ENCODE results near the gene SYT11. TPM values are rescaled to one million over a fixed set of nuclear protein-coding genes. Genes with fewer than 3 reads are reported as not detected.
"Not testable (repeated sequence)": the region's sequence is repeated elsewhere in the genome, so short reads cannot be mapped to it uniquely, and the experiment has no call there.

The SYT11 gene
- total and polyA plus RNA-seq, 2 experiments from 2014 or later, result 0.39 to 2.0 TPM

- Histone ChIP-seq H3K9me3 (ENCODE audit: low read depth) (no peaks in the 10 kb centered on the region), H3K4me3 (no peak overlapping the region), H3K9me2 (replicated peaks; ENCODE audit: insufficient read depth) (no peaks in the 10 kb centered on the region), H3K4me2 (no peak overlapping the region), H3K79me2 (peaks cover 21% of the 10 kb centered on the region), H2AFZ (no peak overlapping the region), H4K20me1 (ENCODE audit: insufficient read depth, poor library complexity, severe bottlenecking) (no peaks in the 10 kb centered on the region), H3K27me3 (no peaks in the 10 kb centered on the region), H3K27ac (no peak overlapping the region), H3K4me1 (ENCODE audit: insufficient read depth) (no peaks in the 10 kb centered on the region), H3K36me3 (replicated peaks; ENCODE audit: insufficient read depth, low read depth) (peaks cover 13% of the 10 kb centered on the region)
- DNase-seq (ENCODE audit: low spot score), result no peak
- 96% methylated on average over 2 of the region's 2 CpGs for WGBS (ENCODE audit: low lambda C conversion rate, missing lambda C conversion rate)
- TF ChIP-seq EZH2 (IDR thresholded peaks at IDR 0.05; ENCODE audit: borderline replicate concordance) (no peak), EZH2phosphoT487 (IDR thresholded peaks at IDR 0.05; ENCODE audit: low read depth, severe bottlenecking, unreplicated experiment) (no peak)
- TF ChIP-seq, protein P1, sequence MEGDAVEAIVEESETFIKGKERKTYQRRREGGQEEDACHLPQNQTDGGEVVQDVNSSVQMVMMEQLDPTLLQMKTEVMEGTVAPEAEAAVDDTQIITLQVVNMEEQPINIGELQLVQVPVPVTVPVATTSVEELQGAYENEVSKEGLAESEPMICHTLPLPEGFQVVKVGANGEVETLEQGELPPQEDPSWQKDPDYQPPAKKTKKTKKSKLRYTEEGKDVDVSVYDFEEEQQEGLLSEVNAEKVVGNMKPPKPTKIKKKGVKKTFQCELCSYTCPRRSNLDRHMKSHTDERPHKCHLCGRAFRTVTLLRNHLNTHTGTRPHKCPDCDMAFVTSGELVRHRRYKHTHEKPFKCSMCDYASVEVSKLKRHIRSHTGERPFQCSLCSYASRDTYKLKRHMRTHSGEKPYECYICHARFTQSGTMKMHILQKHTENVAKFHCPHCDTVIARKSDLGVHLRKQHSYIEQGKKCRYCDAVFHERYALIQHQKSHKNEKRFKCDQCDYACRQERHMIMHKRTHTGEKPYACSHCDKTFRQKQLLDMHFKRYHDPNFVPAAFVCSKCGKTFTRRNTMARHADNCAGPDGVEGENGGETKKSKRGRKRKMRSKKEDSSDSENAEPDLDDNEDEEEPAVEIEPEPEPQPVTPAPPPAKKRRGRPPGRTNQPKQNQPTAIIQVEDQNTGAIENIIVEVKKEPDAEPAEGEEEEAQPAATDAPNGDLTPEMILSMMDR (IDR thresholded peaks at IDR 0.05; ENCODE audit: poor library complexity), result no peak
Observed at GRCh38 chr1:155919801-155920200, 60.4 kb downstream of the SYT11 start.

GRCh38 chr1:155920717-155921116 lies 61.4 kb downstream of the SYT11 start:
- H3K9me2 ChIP-seq (replicated peaks; ENCODE audit: insufficient read depth), result no peaks in the 10 kb centered on the region
- H3K27me3 ChIP-seq, result no peaks in the 10 kb centered on the region
- TF ChIP-seq EZH2phosphoT487 (IDR thresholded peaks at IDR 0.05; ENCODE audit: low read depth, severe bottlenecking, unreplicated experiment) (no peak), EZH2 (IDR thresholded peaks at IDR 0.05; ENCODE audit: borderline replicate concordance) (no peak)
- TF ChIP-seq, protein P1 (IDR thresholded peaks at IDR 0.05; ENCODE audit: poor library complexity), result no peak
- peaks cover 13% of the 10 kb centered on the region for H3K36me3 ChIP-seq (replicated peaks; ENCODE audit: insufficient read depth, low read depth)
- H2AFZ ChIP-seq, result no peak overlapping the region
- no peaks in the 10 kb centered on the region for H3K4me1 ChIP-seq (ENCODE audit: insufficient read depth)
- H3K79me2 ChIP-seq, result peaks cover 25% of the 10 kb centered on the region
- no peaks in the 10 kb centered on the region for H4K20me1 ChIP-seq (ENCODE audit: insufficient read depth, poor library complexity, severe bottlenecking)
- WGBS (ENCODE audit: low lambda C conversion rate, missing lambda C conversion rate), result 94% methylated on average over 3 of the region's 3 CpGs
- no peak overlapping the region for H3K27ac ChIP-seq
- no peak overlapping the region for H3K4me3 ChIP-seq
- no peak overlapping the region for H3K4me2 ChIP-seq
- no peak for DNase-seq (ENCODE audit: low spot score)
- H3K9me3 ChIP-seq (ENCODE audit: low read depth), result no peaks in the 10 kb centered on the region

DNA sequence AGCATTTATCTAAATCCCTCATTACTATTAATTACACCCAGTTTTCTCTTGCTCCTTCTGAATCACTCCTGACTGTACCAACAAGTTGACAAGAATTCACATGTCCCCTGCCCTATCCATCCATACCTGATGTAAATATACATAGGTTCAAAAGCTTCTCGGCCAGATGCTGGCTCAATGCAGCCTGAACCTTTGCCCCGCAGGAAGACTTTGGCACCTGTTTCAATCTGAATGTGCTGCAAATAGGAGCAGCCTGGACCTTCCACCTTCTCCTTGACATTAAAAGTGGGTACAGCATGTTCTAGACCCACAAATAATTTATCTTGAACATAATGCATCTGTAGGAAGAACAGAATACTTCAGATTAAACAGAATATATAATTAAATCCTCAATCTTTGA lies 66.1 kb downstream of the SYT11 start:
- peaks cover 67% of the 10 kb centered on the region for H3K79me2 ChIP-seq
- H3K36me3 ChIP-seq (replicated peaks; ENCODE audit: insufficient read depth, low read depth), result peaks cover 12% of the 10 kb centered on the region
- H3K27ac ChIP-seq, result no peak overlapping the region
- DNase-seq (ENCODE audit: low spot score), result no peak
- no peaks in the 10 kb centered on the region for H3K9me2 ChIP-seq (replicated peaks; ENCODE audit: insufficient read depth)
- H3K27me3 ChIP-seq, result no peaks in the 10 kb centered on the region
- no peaks in the 10 kb centered on the region for H3K9me3 ChIP-seq (ENCODE audit: low read depth)
- 94% methylated on average over 2 of the region's 2 CpGs for WGBS (ENCODE audit: low lambda C conversion rate, missing lambda C conversion rate)
- H3K4me1 ChIP-seq (ENCODE audit: insufficient read depth), result no peaks in the 10 kb centered on the region
- H3K4me2 ChIP-seq, result no peak overlapping the region
- H3K4me3 ChIP-seq, result no peak overlapping the region
- peaks cover 10% of the 10 kb centered on the region for H4K20me1 ChIP-seq (ENCODE audit: insufficient read depth, poor library complexity, severe bottlenecking)
- no peak overlapping the region for H2AFZ ChIP-seq
- TF ChIP-seq EZH2phosphoT487 (IDR thresholded peaks at IDR 0.05; ENCODE audit: low read depth, severe bottlenecking, unreplicated experiment) (no peak), EZH2 (IDR thresholded peaks at IDR 0.05; ENCODE audit: borderline replicate concordance) (no peak)
- TF ChIP-seq, protein P1 (IDR thresholded peaks at IDR 0.05; ENCODE audit: poor library complexity), result no peak

DNA sequence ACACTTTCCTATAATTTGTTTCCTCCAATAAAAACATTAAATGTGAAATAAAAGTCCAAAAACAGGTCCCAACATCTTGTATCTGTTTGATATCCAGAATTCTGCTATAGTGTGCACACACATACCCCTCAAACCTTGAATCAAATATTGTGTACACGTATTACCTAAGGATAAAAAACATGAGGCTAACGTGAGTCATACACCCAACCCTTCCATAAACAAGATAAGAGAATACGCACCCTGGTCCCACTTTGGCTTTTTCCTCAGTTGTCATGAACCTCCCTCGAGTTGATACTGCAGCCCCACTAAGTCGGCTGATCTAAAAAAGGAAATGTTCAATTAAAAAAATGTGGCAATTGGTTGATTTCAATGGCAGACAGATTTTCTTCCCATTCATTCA lies 69.7 kb downstream of the SYT11 start:
- Histone ChIP-seq H3K27ac (peak overlapping the region; percentile 27), H3K9me2 (replicated peaks; ENCODE audit: insufficient read depth) (no peaks in the 10 kb centered on the region), H3K4me1 (ENCODE audit: insufficient read depth) (peaks cover 26% of the 10 kb centered on the region), H3K36me3 (replicated peaks; ENCODE audit: insufficient read depth, low read depth) (peaks cover 6% of the 10 kb centered on the region), H2AFZ (no peak overlapping the region), H3K4me3 (no peak overlapping the region), H3K79me2 (peaks cover 84% of the 10 kb centered on the region), H3K9me3 (ENCODE audit: low read depth) (no peaks in the 10 kb centered on the region), H4K20me1 (ENCODE audit: insufficient read depth, poor library complexity, severe bottlenecking) (peaks cover 34% of the 10 kb centered on the region), H3K4me2 (no peak overlapping the region), H3K27me3 (no peaks in the 10 kb centered on the region)
- DNase-seq (ENCODE audit: low spot score), result no peak
- 66% methylated on average over 5 of the region's 5 CpGs for WGBS (ENCODE audit: low lambda C conversion rate, missing lambda C conversion rate)
- no peak for TF ChIP-seq EZH2phosphoT487 (IDR thresholded peaks at IDR 0.05; ENCODE audit: low read depth, severe bottlenecking, unreplicated experiment)
- TF ChIP-seq EZH2 (IDR thresholded peaks at IDR 0.05; ENCODE audit: borderline replicate concordance), result no peak
- TF ChIP-seq, protein P1 (IDR thresholded peaks at IDR 0.05; ENCODE audit: poor library complexity), result no peak

DNA sequence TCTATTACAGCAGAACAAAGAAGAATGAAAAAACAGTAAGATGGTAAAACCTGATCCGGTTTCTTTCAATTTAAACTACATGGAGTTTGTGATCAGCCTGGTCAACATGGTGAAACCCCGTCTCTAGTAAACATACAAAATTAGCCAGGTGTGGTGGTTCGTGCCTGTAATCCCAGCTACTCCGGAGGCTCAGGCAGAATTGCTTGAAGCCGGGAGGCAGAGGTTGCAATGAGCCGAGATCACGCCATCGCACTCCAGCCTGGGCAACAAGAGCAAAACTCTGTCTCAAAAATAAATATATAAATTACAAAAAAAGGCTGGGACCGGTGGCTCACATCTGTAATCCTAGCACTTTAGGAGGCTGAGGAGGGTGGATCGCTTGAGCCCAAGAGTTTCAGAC lies 71.4 kb downstream of the SYT11 start:
- H3K36me3 ChIP-seq (replicated peaks; ENCODE audit: insufficient read depth, low read depth); H3K9me2 ChIP-seq (replicated peaks; ENCODE audit: insufficient read depth); DNase-seq (ENCODE audit: low spot score); H3K27ac ChIP-seq; H3K4me3 ChIP-seq; H3K9me3 ChIP-seq (ENCODE audit: low read depth); H2AFZ ChIP-seq; H3K27me3 ChIP-seq: not testable (repeated sequence)
- Histone ChIP-seq H3K4me2 (peak overlapping the region; percentile 95), H3K4me1 (ENCODE audit: insufficient read depth) (peaks cover 26% of the 10 kb centered on the region), H3K79me2 (peaks cover 78% of the 10 kb centered on the region), H4K20me1 (ENCODE audit: insufficient read depth, poor library complexity, severe bottlenecking) (peaks cover 34% of the 10 kb centered on the region)
- 88% methylated on average over 10 of the region's 10 CpGs for WGBS (ENCODE audit: low lambda C conversion rate, missing lambda C conversion rate)
